OCI-LY7 (cell line): Measurements from ENCODE around the gene NBEA.

Experiments
- EZH2phosphoT487 ChIP-seq: fragments of 200-600 bp; sonication (generic); IDR thresholded peaks from 2 replicates; pipeline ENCODE4 v1.6.1; 2018; ENCODE audit warnings: low read depth, borderline replicate concordance, mild to moderate bottlenecking, mixed run types, antibody characterized with exemption, low read length, moderate library complexity, mixed read lengths
- TF ChIP-seq, protein P1 (sequence below): fragments of 200-600 bp; sonication (generic); conservative IDR thresholded peaks from 2 replicates; pipeline ENCODE4 v1.5.1; 2014; ENCODE audit warnings: mild to moderate bottlenecking, antibody characterized with exemption, low read length, moderate library complexity, mixed read lengths

GRCh38 chr13:35473206-35473775, 531.2 kb downstream of the NBEA start:
- TF ChIP-seq, protein P1, sequence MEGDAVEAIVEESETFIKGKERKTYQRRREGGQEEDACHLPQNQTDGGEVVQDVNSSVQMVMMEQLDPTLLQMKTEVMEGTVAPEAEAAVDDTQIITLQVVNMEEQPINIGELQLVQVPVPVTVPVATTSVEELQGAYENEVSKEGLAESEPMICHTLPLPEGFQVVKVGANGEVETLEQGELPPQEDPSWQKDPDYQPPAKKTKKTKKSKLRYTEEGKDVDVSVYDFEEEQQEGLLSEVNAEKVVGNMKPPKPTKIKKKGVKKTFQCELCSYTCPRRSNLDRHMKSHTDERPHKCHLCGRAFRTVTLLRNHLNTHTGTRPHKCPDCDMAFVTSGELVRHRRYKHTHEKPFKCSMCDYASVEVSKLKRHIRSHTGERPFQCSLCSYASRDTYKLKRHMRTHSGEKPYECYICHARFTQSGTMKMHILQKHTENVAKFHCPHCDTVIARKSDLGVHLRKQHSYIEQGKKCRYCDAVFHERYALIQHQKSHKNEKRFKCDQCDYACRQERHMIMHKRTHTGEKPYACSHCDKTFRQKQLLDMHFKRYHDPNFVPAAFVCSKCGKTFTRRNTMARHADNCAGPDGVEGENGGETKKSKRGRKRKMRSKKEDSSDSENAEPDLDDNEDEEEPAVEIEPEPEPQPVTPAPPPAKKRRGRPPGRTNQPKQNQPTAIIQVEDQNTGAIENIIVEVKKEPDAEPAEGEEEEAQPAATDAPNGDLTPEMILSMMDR = no peak
- no peak for TF ChIP-seq EZH2phosphoT487
